Ecto neural progenitor cell (in vitro differentiated cells): Measurements from ENCODE around the gene PPP2CA.
A peak's percentile ranks its signal among the peaks of the same experiment; 100 is the strongest.
"Not testable (repeated sequence)": the region's sequence is repeated elsewhere in the genome, so short reads cannot be mapped to it uniquely, and the experiment has no call there.

Source experiments
- DNase-seq: peaks from one replicate; pipeline ENCODE4 v3.0.0-alpha.2; 2018; ENCODE audit warnings: low spot score

Gene PPP2CA

GRCh38 chr5:134225780-134226440 is at the start of gene PPP2CA:
PPP2CA (minus strand) TSS chr5:134226073; CDS start chr5:134225861, 212 bp downstream.
- DNase-seq, result peak; percentile 100

- DNase-seq, result no peak
These were observed 47.9 kb upstream of the PPP2CA start for GRCh38 chr5:134273642-134274395.

- DNase-seq, result no peak
These were observed 45.2 kb upstream of the PPP2CA start for GRCh38 chr5:134271059-134271458.

DNA sequence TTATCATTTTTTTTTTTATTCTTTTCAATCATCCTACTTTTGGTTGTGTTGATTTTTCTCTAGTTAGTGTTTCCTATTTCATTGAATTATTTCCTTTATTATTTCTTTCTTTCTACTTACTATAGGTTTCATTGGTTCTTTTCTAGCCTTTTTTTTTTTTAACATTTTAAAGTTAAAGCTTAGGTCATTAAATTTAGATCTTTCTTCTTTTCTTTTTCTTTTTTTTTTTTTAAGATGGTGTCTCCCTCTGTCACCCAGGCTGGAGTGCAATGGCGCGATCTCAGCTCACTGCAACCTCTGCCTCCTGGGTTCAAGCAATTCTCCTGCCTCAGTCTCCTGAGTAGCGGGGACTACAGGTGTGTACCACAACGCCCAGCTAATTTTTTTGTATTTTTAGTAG is 43.0 kb upstream of the PPP2CA start:
- no peak for DNase-seq

GRCh38 chr5:134268019-134268601 is 42.2 kb upstream of the PPP2CA start:
- no peak for DNase-seq

GRCh38 chr5:134267366-134268018 is 41.6 kb upstream of the PPP2CA start:
- DNase-seq, result no peak

GRCh38 chr5:134263801-134264200 is 37.9 kb upstream of the PPP2CA start:
- no peak for DNase-seq

DNA sequence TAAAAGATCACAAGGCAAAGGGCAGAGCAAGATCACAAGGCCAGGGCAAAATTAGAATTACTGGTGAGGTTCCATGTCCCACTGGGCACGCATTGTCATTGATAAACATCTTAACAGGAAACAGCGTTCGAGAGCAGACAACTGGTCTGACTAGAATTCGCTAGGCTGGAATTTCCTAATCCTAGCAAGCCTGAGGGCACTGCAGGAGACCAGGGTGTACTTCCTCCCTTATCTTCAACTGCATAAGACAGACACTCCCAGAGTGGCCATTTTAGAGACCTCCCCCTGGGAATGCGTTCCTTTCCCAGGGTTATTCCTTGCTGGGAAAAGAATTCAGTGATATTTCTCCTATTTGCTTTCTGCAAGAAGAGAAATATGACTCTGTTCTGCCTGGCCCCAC is 36.8 kb upstream of the PPP2CA start:
- not testable (repeated sequence) for DNase-seq

DNA sequence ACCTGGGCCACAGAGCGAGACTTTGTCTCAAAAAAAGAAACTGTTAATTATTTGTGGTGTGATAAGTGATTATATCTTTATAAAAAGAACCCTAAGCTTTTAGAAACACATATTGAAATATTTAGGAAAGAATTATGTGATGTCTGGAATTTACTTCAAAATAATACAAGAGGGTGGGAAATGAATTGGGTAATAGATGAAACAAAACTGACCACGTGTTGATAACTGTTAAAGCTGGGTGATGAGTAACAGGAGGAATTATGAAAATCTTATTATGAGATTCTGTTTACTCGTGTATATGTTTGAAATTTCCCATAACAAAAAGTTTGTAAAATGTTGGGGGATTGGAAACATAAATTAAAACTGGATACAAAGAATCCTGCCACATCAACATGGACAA is 33.0 kb upstream of the PPP2CA start:
- no peak for DNase-seq

DNA sequence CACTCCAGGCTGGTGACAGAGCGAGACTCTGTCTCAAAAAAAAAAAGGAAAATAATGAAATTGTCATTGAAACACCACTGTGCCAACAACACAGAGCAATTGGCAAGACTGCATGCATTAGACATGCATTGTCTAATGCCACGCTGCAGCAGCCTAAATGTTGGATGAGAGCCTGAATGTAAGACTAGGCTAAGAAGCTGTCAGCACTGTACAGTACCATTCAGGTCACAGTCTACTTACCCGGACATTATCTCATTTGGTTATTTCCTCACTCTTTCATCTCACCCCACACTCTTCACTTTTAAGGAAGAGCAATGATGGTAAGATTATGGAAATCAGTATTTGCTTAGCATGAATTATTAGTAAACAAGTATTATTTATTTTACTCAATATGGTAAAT is 31.3 kb upstream of the PPP2CA start:
- no peak for DNase-seq

DNA sequence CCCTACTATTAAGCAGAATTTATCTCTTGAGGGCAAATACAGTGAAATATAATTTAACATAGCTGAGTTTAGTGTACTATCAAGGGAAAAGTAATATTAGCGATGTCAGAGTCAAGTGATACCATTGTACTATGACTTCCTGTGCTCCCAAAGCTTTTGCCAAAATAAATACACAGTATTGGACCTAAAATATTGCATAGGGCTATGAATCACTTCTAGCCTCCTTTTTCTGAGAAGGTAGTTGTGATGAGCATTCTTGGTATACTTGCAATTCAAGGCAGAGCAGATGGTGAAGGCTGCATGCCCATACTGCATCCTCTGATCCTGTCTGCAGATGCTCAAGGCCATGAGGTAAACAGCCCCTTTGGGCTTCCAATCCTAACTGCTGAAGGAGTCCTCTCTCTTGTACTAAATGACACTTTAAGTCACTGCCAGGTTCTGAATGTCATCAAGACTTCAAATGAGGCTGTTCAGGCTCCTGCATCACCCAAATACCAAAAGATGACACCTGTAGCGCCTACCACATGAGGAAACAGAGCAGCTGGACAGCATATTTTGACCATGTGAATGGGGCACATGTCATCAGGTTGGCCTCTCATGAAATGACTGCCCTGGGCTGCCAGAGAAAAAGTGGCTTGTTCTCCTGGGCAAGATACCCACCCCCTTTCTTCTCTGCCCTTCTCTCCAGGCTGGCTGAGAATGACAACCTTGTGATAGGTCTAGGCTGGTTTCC is 29.7 kb upstream of the PPP2CA start:
- no peak for DNase-seq

- DNase-seq, result not testable (repeated sequence)
These were observed 27.7 kb upstream of the PPP2CA start for GRCh38 chr5:134253368-134254153.

GRCh38 chr5:134252671-134253070 is 26.8 kb upstream of the PPP2CA start:
- DNase-seq, result no peak

DNA sequence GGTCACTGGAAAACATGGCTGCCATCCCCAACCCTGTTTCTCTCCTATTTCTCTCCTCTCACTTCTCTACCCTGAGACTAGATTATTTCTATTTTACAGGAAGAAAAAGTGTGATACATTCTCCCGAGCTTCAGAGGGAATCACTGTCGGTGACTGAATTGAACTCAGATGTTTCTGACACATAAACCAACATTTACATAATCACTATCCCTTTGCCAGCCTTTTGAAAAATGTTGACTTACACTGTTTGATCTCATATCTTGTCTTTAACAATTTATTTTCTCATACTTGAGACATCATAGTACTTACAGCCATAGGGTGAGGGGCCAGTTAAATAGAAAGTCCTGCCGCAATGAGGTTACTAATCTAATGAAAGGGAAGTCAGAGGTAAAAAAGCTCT is 25.1 kb upstream of the PPP2CA start:
- DNase-seq, result no peak

- DNase-seq, result no peak
These were observed 23.9 kb upstream of the PPP2CA start for GRCh38 chr5:134249469-134250379.

GRCh38 chr5:134248256-134248655 is 22.4 kb upstream of the PPP2CA start:
- DNase-seq, result no peak

DNA sequence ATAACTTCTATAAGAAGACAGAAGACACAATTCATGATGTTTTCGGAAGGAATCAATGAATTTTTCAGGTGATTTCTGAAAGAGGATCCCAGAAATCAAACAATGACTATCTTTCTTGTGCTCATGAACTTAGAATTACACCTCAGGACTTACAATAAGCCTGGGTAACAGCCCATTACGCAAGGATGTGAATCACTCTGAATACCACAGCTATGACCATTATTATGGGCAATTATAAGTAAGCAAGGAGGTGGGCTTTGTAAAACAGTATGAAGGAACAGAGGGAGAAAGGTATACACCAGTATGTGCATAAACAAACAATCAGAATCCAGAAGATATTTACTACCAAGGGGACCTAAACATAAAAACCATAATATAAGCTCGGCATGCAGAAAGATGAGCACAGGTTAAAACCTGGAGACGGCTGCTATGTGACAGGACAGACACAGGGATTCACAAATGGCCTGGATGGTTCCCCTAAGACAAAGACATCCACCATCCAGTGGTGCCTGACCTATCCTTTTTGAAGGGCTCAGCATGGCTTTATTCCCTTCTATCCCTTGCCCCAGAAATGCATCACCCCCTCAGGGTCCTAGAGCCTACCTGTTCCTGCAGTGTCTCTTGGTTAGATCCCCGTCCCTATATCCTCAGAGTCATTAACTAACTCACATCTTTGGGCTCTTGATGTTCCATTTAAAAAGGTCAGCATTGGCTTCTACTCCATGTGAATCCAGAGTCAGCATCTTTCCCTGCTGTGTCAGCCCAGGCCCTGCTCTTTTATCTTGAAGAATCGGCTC is 21.8 kb upstream of the PPP2CA start:
- peak; percentile 51 for DNase-seq

DNA sequence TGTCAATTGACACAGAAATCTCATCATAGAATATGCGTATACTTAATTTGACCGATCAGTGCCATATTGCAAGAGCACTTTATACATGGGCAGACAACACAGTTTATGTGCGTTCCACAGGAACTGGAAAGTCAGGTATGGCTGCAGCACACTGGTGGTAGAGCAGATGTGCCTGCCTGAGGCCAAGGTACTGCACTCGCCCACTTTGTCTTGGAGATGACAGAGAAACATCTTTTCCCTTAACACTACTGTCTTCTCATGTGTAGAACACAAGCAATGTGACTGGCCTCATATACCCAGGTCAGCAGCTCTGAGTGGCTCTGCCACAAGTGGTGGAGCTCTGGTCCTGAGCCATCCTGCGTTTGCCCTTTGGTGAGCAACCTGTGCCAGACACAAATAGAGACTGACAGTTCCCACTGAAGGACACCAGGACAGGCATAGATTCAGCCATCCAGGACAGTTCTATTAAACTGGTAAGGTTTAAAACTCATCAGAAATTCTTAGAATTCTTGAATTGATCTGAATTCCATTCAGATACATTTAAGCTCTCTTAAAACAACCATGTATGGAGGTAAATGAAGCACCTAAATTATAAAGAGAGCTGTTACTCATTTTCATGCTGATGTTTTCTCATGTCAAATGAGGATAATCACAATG is 21.0 kb upstream of the PPP2CA start:
- DNase-seq, result no peak

GRCh38 chr5:134245692-134246091 is 19.8 kb upstream of the PPP2CA start:
- DNase-seq, result no peak
